Naive thymus-derived CD4-positive, alpha-beta T cell (primary cell): ENCODE data around the gene CFAP57. TPM values are rescaled to one million over a fixed set of nuclear protein-coding genes. Genes with fewer than 3 reads are reported as not detected.

ENCODE experiments used
- ATAC-seq: fragments of 150-1000 bp; cut with Tn5 transposase; 2 replicates; pipeline ENCODE4 v1.10.0; 2021; ENCODE audit warnings: mild to moderate bottlenecking, moderate library complexity
- CTCF ChIA-PET: fragments of 350-600 bp; sonication (Branson Sonifier 250); formaldehyde crosslinking; loops from one replicate; lab custom pipeline; 2021; ENCODE audit warnings: antibody characterized with exemption; lab: Charles Lee
- POLR2A ChIA-PET: fragments of 350-600 bp; sonication (Branson Sonifier 250); formaldehyde crosslinking; loops from one replicate; lab custom pipeline; 2021; ENCODE audit warnings: antibody characterized with exemption, inconsistent platforms; lab: Charles Lee
- DNase-seq, 9 donors: peaks; one replicate each; pipeline versions ENCODE4 v3.0.0 to v3.0.0-alpha.2; 2020 to 2022; ENCODE audit warnings: mixed read lengths in 1 of 9
- H3K27ac ChIP-seq: one replicate; pipeline ENCODE4 v1.7.0; 2013; ENCODE audit warnings: mild to moderate bottlenecking, low read depth, low read length, moderate library complexity
- H3K27me3 ChIP-seq, 2 donors: one replicate each; pipeline ENCODE4 v1.7.0; 2013; ENCODE audit warnings: low read length in 2 of 2, mild to moderate bottlenecking in 2 of 2, moderate library complexity in 2 of 2; ENCODE audit not compliant: control insufficient read depth in 2 of 2, insufficient read depth in 2 of 2
- H3K36me3 ChIP-seq, 3 experiments: 1 replicate in 2 of 3; 2 replicates in 1 of 3; pipeline ENCODE4 v1.7.0; 2013; ENCODE audit warnings: low read length in 3 of 3, mild to moderate bottlenecking in 3 of 3, moderate library complexity in 1 of 3; ENCODE audit not compliant: insufficient read depth in 3 of 3, control insufficient read depth in 2 of 3
- H3K4me1 ChIP-seq, 2 donors: one replicate each; pipeline ENCODE4 v1.7.0; 2013; ENCODE audit warnings: low read length in 2 of 2, mild to moderate bottlenecking in 2 of 2, moderate library complexity in 1 of 2; ENCODE audit not compliant: control insufficient read depth in 2 of 2, insufficient read depth in 2 of 2
- H3K4me3 ChIP-seq: 2 replicates; pipeline ENCODE4 v1.7.0; 2013; ENCODE audit warnings: mild to moderate bottlenecking, low read length
- H3K9me3 ChIP-seq, 3 experiments: 1 replicate in 2 of 3; 2 replicates in 1 of 3; pipeline ENCODE4 v1.7.0; 2013; ENCODE audit warnings: low read length in 3 of 3; ENCODE audit not compliant: control insufficient read depth in 2 of 3
- H3K27ac Mint-ChIP-seq, 9 donors: one replicate each; pipeline ENCODE4 v1.8.0; 2020 to 2022; ENCODE audit warnings: mixed read lengths in 9 of 9, mild to moderate bottlenecking in 8 of 9, moderate library complexity in 5 of 9, inconsistent platforms in 2 of 9
- H3K27me3 Mint-ChIP-seq, 5 donors: one replicate each; pipeline ENCODE4 v1.8.0; 2021 to 2022; ENCODE audit warnings: mixed read lengths in 5 of 5, mild to moderate bottlenecking in 1 of 5
- H3K36me3 Mint-ChIP-seq, 5 donors: one replicate each; pipeline ENCODE4 v1.8.0; 2020 to 2022; ENCODE audit warnings: mixed read lengths in 5 of 5, mild to moderate bottlenecking in 3 of 5, inconsistent platforms in 1 of 5
- H3K4me1 Mint-ChIP-seq, 7 donors: one replicate each; pipeline ENCODE4 v1.8.0; 2020 to 2022; ENCODE audit warnings: mixed read lengths in 7 of 7, mild to moderate bottlenecking in 3 of 7, inconsistent platforms in 1 of 7
- H3K4me3 Mint-ChIP-seq, 10 donors: one replicate each; pipeline ENCODE4 v1.8.0; 2020 to 2022; ENCODE audit warnings: mild to moderate bottlenecking in 10 of 10, mixed read lengths in 10 of 10, moderate library complexity in 6 of 10, inconsistent platforms in 2 of 10
- H3K9me3 Mint-ChIP-seq, 11 donors: one replicate each; pipeline ENCODE4 v1.8.0; 2020 to 2022; ENCODE audit warnings: mixed read lengths in 11 of 11, mild to moderate bottlenecking in 4 of 11, inconsistent platforms in 1 of 11, moderate library complexity in 1 of 11
- intact Hi-C, 2 donors: fragments of 100-400 bp; cut with micrococcal nuclease; formaldehyde crosslinking; loops; one replicate each; pipeline ENCODE4 v1.15.1; 2023
- polyA plus RNA-seq, 2 donors: library from polyadenylated mRNA; unstranded; fragments of 300-500 nt; fragmentation: Illumina TruSeq; gene quantifications; one replicate each; pipeline ENCODE4 v1.2.3, GENCODE V29; 2021
- total RNA-seq, 6 experiments: library from RNA in 5 of 6; stranded (reverse) in 5 of 6; gene quantifications; 1 replicate in 5 of 6; 2 replicates in 1 of 6; pipeline ENCODE4 v1.2.3 and lab custom pipeline; 2021 to 2026

The CFAP57 gene
- total and polyA plus RNA-seq, 7 experiments from 2014 or later: 0.07 TPM; not detected in 6

GRCh38 chr1:43241413-43241836, 69.3 kb downstream of the CFAP57 start:
- Histone ChIP-seq H3K4me3 (no peak overlapping the region), H3K27me3 (no peaks in the 10 kb centered on the region), H3K4me1 (no peaks in the 10 kb centered on the region), H3K27ac (no peak overlapping the region), H3K36me3 (no peaks in the 10 kb centered on the region), H3K9me3 (no peaks in the 10 kb centered on the region)
- Mint-ChIP-seq H3K9me3 (peaks cover 0 to 4% (median 0%) of the 10 kb centered on the region in 11 donors), H3K4me1 (peaks cover 0 to 14% (median 0%) of the 10 kb centered on the region in 7 donors), H3K27ac (no peak overlapping the region), H3K27me3 (peaks cover 0 to 11% (median 0%) of the 10 kb centered on the region in 5 donors), H3K4me3 (no peak overlapping the region), H3K36me3 (peaks cover 0 to 4% (median 0%) of the 10 kb centered on the region in 5 donors)
- DNase-seq (no peak), ATAC-seq (no peak)
- intact Hi-C loops: no loop called here
- ChIA-PET POLR2A (no interaction called here), CTCF (no interaction called here)

- peaks cover 0 to 6% (median 0%) of the 10 kb centered on the region in 11 donors for H3K9me3 Mint-ChIP-seq
- H3K9me3 ChIP-seq: no peaks in the 10 kb centered on the region
- ChIA-PET POLR2A (no interaction called here), CTCF (no interaction called here)
- intact Hi-C loops: no loop called here
- H3K36me3 ChIP-seq: no peaks in the 10 kb centered on the region
- H3K27me3 ChIP-seq: no peaks in the 10 kb centered on the region
- H3K4me1 ChIP-seq: no peaks in the 10 kb centered on the region
- peaks cover 0 to 4% (median 0%) of the 10 kb centered on the region in 5 donors for H3K36me3 Mint-ChIP-seq
- peak overlapping the region in 1 of 9 donors; percentile 17 for H3K27ac Mint-ChIP-seq
- H3K27me3 Mint-ChIP-seq: peaks cover 0 to 16% (median 0%) of the 10 kb centered on the region in 5 donors
- H3K4me1 Mint-ChIP-seq: peaks cover 0 to 12% (median 0%) of the 10 kb centered on the region in 7 donors
- ATAC-seq (no peak), DNase-seq (no peak)
- no peak overlapping the region for H3K27ac ChIP-seq
- H3K4me3 ChIP-seq: no peak overlapping the region
- no peak overlapping the region for H3K4me3 Mint-ChIP-seq
These were observed 71.2 kb downstream of the CFAP57 start for GRCh38 chr1:43243299-43243698.

- no peak overlapping the region for H3K4me3 Mint-ChIP-seq
- no peaks in the 10 kb centered on the region for H3K9me3 ChIP-seq
- no peaks in the 10 kb centered on the region for H3K27me3 ChIP-seq
- H3K36me3 ChIP-seq: no peaks in the 10 kb centered on the region
- H3K27me3 Mint-ChIP-seq: peaks cover 0 to 21% (median 0%) of the 10 kb centered on the region in 5 donors
- intact Hi-C loops: no loop called here
- H3K36me3 Mint-ChIP-seq: peaks cover 0 to 3% (median 0%) of the 10 kb centered on the region in 5 donors
- peaks cover 0 to 6% (median 0%) of the 10 kb centered on the region in 11 donors for H3K9me3 Mint-ChIP-seq
- H3K27ac ChIP-seq: no peak overlapping the region
- H3K27ac Mint-ChIP-seq: no peak overlapping the region
- no peaks in the 10 kb centered on the region for H3K4me1 Mint-ChIP-seq
- CTCF ChIA-PET: interaction anchor here (0.6 kb wide), 2 partner anchors 583 to 1322 kb away, joined by 3 read pairs; no protein-coding TSS in a partner anchor
- H3K4me3 ChIP-seq: no peak overlapping the region
- POLR2A ChIA-PET: no interaction called here
- no peaks in the 10 kb centered on the region for H3K4me1 ChIP-seq
- DNase-seq (no peak), ATAC-seq (no peak)
These were observed 74.5 kb downstream of the CFAP57 start for GRCh38 chr1:43246466-43247213.

- Mint-ChIP-seq H3K9me3 (peaks cover 0 to 6% (median 0%) of the 10 kb centered on the region in 11 donors), H3K4me1 (no peaks in the 10 kb centered on the region), H3K27me3 (peaks cover 0 to 25% (median 0%) of the 10 kb centered on the region in 5 donors), H3K36me3 (peaks cover 0 to 3% (median 0%) of the 10 kb centered on the region in 5 donors), H3K4me3 (no peak overlapping the region), H3K27ac (no peak overlapping the region)
- Histone ChIP-seq H3K4me1 (no peaks in the 10 kb centered on the region), H3K36me3 (no peaks in the 10 kb centered on the region), H3K27me3 (no peaks in the 10 kb centered on the region), H3K4me3 (no peak overlapping the region), H3K9me3 (no peaks in the 10 kb centered on the region), H3K27ac (no peak overlapping the region)
- intact Hi-C loops: no loop called here
- ChIA-PET CTCF (no interaction called here), POLR2A (no interaction called here)
- DNase-seq (no peak), ATAC-seq (no peak)
These were observed 75.3 kb downstream of the CFAP57 start for GRCh38 chr1:43247256-43247921.

GRCh38 chr1:43250351-43250761, 78.2 kb downstream of the CFAP57 start:
- Mint-ChIP-seq H3K4me3 (no peak overlapping the region), H3K27me3 (peaks cover 0 to 33% (median 0%) of the 10 kb centered on the region in 5 donors), H3K27ac (no peak overlapping the region), H3K36me3 (peaks cover 0 to 3% (median 0%) of the 10 kb centered on the region in 5 donors), H3K4me1 (no peaks in the 10 kb centered on the region), H3K9me3 (peaks cover 0 to 6% (median 0%) of the 10 kb centered on the region in 11 donors)
- Histone ChIP-seq H3K9me3 (no peaks in the 10 kb centered on the region), H3K4me3 (no peak overlapping the region), H3K36me3 (no peaks in the 10 kb centered on the region), H3K4me1 (no peaks in the 10 kb centered on the region), H3K27me3 (no peaks in the 10 kb centered on the region), H3K27ac (no peak overlapping the region)
- ATAC-seq (no peak), DNase-seq (no peak)
- intact Hi-C loops: no loop called here
- CTCF ChIA-PET: no interaction called here
- POLR2A ChIA-PET: no interaction called here

- DNase-seq (no peak), ATAC-seq (no peak)
- Histone ChIP-seq H3K27ac (no peak overlapping the region), H3K27me3 (no peaks in the 10 kb centered on the region), H3K9me3 (no peaks in the 10 kb centered on the region), H3K4me1 (no peaks in the 10 kb centered on the region), H3K36me3 (no peaks in the 10 kb centered on the region), H3K4me3 (no peak overlapping the region)
- Mint-ChIP-seq H3K9me3 (peaks cover 0 to 6% (median 0%) of the 10 kb centered on the region in 11 donors), H3K4me3 (no peak overlapping the region), H3K27ac (no peak overlapping the region), H3K36me3 (peaks cover 0 to 3% (median 0%) of the 10 kb centered on the region in 5 donors), H3K4me1 (no peaks in the 10 kb centered on the region), H3K27me3 (peaks cover 0 to 29% (median 0%) of the 10 kb centered on the region in 5 donors)
- intact Hi-C loops: no loop called here
- CTCF ChIA-PET: no interaction called here
- POLR2A ChIA-PET: no interaction called here
These were observed 78.9 kb downstream of the CFAP57 start for GRCh38 chr1:43251024-43251423.
